Dendritic cell treated with granulocyte-macrophage colony-stimulating factor and Interleukin-4, amounts not matched to agents 40 ng/mL and 50 ng/mL, for 4 days (primary cell): ENCODE data around the gene CUL4A.

Experiments
- H3K27ac Mint-ChIP-seq: one replicate; pipeline ENCODE4 v1.8.0; 2022; ENCODE audit warnings: mild to moderate bottlenecking, mixed read lengths
- H3K27me3 Mint-ChIP-seq: one replicate; pipeline ENCODE4 v1.8.0; 2022; ENCODE audit warnings: mild to moderate bottlenecking, mixed read lengths
- H3K36me3 Mint-ChIP-seq: one replicate; pipeline ENCODE4 v1.8.0; 2022; ENCODE audit warnings: low read depth, mixed read lengths
- H3K4me1 Mint-ChIP-seq: one replicate; pipeline ENCODE4 v1.8.0; 2022; ENCODE audit warnings: low read depth, mixed read lengths
- H3K4me3 Mint-ChIP-seq: one replicate; pipeline ENCODE4 v1.8.0; 2022; ENCODE audit warnings: mild to moderate bottlenecking, moderate library complexity, mixed read lengths
- H3K9me3 Mint-ChIP-seq: one replicate; pipeline ENCODE4 v1.8.0; 2022; ENCODE audit warnings: mixed read lengths
- intact Hi-C: fragments of 100-400 bp; cut with micrococcal nuclease; formaldehyde crosslinking; loops from one replicate; pipeline ENCODE4 v1.15.0; 2022

Gene CUL4A

GRCh38 chr13:113283904-113284303 lies 74.5 kb downstream of the CUL4A start:
- Mint-ChIP-seq H3K27me3 (peaks cover 70% of the 10 kb centered on the region), H3K27ac (no peak overlapping the region), H3K36me3 (no peaks in the 10 kb centered on the region)

DNA sequence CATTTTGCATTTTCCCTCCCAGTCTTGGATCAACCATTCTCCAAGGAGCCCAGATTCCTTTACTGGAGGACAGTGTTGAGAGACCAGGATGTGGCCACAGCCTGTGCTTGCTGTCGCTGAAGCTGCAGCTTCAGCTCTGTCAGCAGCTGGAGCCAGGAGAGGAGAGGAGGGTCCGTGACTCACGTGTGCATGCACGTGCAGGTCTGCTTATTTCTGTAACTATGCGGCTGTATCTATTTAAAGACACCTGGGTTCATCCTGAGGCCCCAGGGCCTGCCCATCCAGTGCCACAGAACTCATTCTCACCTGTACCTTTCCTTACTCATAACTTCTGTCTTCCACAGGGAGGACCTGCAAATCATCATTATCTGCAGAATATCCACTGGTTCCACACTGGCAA lies 79.5 kb downstream of the CUL4A start:
- no peak overlapping the region for H3K4me3 Mint-ChIP-seq
- H3K36me3 Mint-ChIP-seq: no peaks in the 10 kb centered on the region
- H3K27ac Mint-ChIP-seq: no peak overlapping the region
- H3K4me1 Mint-ChIP-seq: peaks cover 27% of the 10 kb centered on the region
- intact Hi-C loops: no loop called here
- peaks cover 79% of the 10 kb centered on the region for H3K27me3 Mint-ChIP-seq
- peaks cover 9% of the 10 kb centered on the region for H3K9me3 Mint-ChIP-seq

More at GRCh38 chr13:113283904-113284303, 74.5 kb downstream of the CUL4A start:
- peaks cover 8% of the 10 kb centered on the region for H3K4me1 Mint-ChIP-seq
- H3K4me3 Mint-ChIP-seq: no peak overlapping the region
- intact Hi-C loops: loop anchor here (1.0 kb wide), 1 partner anchor 10 kb away; no protein-coding TSS in a partner anchor
- peaks cover 10% of the 10 kb centered on the region for H3K9me3 Mint-ChIP-seq

- no peak overlapping the region for H3K4me3 Mint-ChIP-seq
- H3K27me3 Mint-ChIP-seq: peaks cover 90% of the 10 kb centered on the region
- intact Hi-C loops: loop anchor here (10.0 kb wide), 1 partner anchor 136 kb away; the partner anchor contains the start of gene PROZ
- peaks cover 9% of the 10 kb centered on the region for H3K9me3 Mint-ChIP-seq
- H3K4me1 Mint-ChIP-seq: peaks cover 26% of the 10 kb centered on the region
- H3K36me3 Mint-ChIP-seq: no peaks in the 10 kb centered on the region
- no peak overlapping the region for H3K27ac Mint-ChIP-seq
These were observed 81.7 kb downstream of the CUL4A start for GRCh38 chr13:113291129-113291528.

DNA sequence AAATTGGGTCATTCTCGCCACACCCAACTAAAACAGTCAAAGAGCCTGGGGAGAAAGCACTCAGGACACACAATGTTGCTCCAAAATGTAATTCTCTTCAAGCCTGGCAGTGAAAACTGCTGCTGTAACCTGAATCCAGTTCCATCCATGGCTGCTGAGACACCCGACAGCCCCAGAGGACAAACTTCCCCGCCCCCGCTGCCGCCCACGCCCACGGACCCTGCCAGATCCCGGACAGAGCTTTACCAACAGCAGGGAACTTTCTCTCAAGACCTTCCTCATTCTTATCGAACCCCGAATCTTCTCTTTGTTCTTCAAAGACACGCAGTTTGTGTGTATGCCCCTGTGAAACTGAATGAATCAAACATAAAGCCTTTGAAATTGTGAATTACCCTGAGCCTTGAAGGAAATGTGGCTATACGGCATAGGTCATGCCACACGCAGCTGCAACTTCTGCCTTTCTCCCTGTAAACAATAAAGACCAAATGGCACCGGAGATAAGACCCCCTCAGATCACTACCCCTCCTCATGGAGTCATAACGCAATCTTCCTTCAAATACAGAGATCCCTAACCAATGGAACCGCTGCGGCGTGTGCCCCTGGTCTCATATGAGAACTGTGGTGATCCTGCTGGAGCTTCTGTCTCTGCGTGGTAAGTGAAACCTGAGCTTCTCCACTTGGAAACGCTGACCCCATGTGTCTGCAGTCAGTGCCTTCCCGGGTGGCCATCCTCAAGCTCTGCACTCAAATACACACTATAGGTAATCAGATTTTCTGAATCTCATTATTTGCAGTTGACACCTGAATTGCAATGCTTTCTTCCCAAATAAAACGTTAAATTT lies 82.8 kb downstream of the CUL4A start:
- Mint-ChIP-seq H3K27me3 (peaks cover 87% of the 10 kb centered on the region), H3K9me3 (peaks cover 9% of the 10 kb centered on the region), H3K27ac (peak overlapping the region; percentile 69), H3K4me1 (peaks cover 35% of the 10 kb centered on the region), H3K4me3 (peak overlapping the region; percentile 66), H3K36me3 (peaks cover 5% of the 10 kb centered on the region)
- intact Hi-C loops: loop anchor here (10.0 kb wide), 1 partner anchor 137 kb away; the partner anchor contains the start of gene PROZ

- intact Hi-C loops: loop anchor here (10.0 kb wide), 1 partner anchor 139 kb away; the partner anchor contains the start of gene PROZ
- H3K27me3 Mint-ChIP-seq: peaks cover 80% of the 10 kb centered on the region
- H3K36me3 Mint-ChIP-seq: peaks cover 14% of the 10 kb centered on the region
- H3K9me3 Mint-ChIP-seq: no peaks in the 10 kb centered on the region
- H3K27ac Mint-ChIP-seq: no peak overlapping the region
- peaks cover 49% of the 10 kb centered on the region for H3K4me1 Mint-ChIP-seq
- H3K4me3 Mint-ChIP-seq: no peak overlapping the region
These were observed 84.3 kb downstream of the CUL4A start for GRCh38 chr13:113293686-113294085.

GRCh38 chr13:113295776-113296175 lies 86.4 kb downstream of the CUL4A start:
- H3K36me3 Mint-ChIP-seq: peaks cover 21% of the 10 kb centered on the region
- H3K27ac Mint-ChIP-seq: no peak overlapping the region
- H3K4me1 Mint-ChIP-seq: peaks cover 63% of the 10 kb centered on the region
- intact Hi-C loops: loop anchor here (2.0 to 10.0 kb wide), 3 partner anchors 23 to 141 kb away; partner anchors contain the start of gene PROZ
- H3K4me3 Mint-ChIP-seq: no peak overlapping the region
- H3K9me3 Mint-ChIP-seq: no peaks in the 10 kb centered on the region
- peaks cover 60% of the 10 kb centered on the region for H3K27me3 Mint-ChIP-seq

- Mint-ChIP-seq H3K27ac (peak within 1 kb of the TSS; percentile 74), H3K36me3 (peaks cover 21% of the 10 kb centered on the region)
These were observed 87.5 kb downstream of the CUL4A start, which contains the start of gene LAMP1 for GRCh38 chr13:113296823-113297369. Gene LAMP1 (plus strand): TSS chr13:113297239. CDS start chr13:113297435, 196 bp downstream.

DNA sequence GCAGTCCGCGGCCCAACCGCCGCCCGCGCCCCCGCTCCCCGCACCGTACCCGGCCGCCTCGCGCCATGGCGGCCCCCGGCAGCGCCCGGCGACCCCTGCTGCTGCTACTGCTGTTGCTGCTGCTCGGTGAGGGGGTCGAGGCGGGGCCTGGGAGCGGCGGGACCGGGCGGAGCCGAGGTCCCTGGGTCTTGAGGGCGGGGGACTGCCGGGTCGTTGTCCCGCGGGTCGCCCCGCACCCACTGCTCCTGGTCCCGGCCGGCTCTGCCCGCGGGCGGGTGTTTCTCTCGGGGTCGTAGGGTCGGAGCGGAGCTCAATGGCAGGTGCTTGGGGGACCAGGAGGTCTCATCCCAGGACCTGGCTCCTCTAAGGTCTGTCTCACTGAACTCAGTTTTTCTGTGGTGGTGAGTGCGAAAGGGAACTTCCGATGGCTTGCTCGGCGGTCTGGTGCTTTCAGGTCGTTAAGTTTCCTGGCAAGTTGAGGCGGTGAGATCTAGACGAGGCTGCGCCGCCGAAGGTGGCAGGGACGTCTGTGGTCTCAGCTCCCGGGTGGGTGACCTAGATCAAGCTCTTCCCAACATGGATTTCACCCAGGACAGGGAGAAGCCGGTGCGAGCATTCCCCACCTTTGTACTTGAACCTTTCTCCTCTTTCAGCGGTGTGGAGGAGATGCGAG lies 88.1 kb downstream of the CUL4A start:
- peaks cover 50% of the 10 kb centered on the region for H3K4me1 Mint-ChIP-seq
- peak overlapping the region; percentile 74 for H3K27ac Mint-ChIP-seq
- H3K27me3 Mint-ChIP-seq: peaks cover 43% of the 10 kb centered on the region
- H3K9me3 Mint-ChIP-seq: no peaks in the 10 kb centered on the region
- peak overlapping the region; percentile 88 for H3K4me3 Mint-ChIP-seq
- H3K36me3 Mint-ChIP-seq: peaks cover 22% of the 10 kb centered on the region
- intact Hi-C loops: loop anchor here (2.0 to 10.0 kb wide), 3 partner anchors 25 to 143 kb away; partner anchors contain the start of gene PROZ

More at GRCh38 chr13:113296823-113297369, 87.5 kb downstream of the CUL4A start, which contains the start of gene LAMP1:
- Mint-ChIP-seq H3K4me1 (peaks cover 55% of the 10 kb centered on the region), H3K27me3 (peaks cover 49% of the 10 kb centered on the region), H3K4me3 (peak within 1 kb of the TSS; percentile 88), H3K9me3 (no peaks in the 10 kb centered on the region)
- intact Hi-C loops: loop anchor here (2.0 to 10.0 kb wide), 3 partner anchors 24 to 142 kb away; partner anchors contain the start of gene PROZ

DNA sequence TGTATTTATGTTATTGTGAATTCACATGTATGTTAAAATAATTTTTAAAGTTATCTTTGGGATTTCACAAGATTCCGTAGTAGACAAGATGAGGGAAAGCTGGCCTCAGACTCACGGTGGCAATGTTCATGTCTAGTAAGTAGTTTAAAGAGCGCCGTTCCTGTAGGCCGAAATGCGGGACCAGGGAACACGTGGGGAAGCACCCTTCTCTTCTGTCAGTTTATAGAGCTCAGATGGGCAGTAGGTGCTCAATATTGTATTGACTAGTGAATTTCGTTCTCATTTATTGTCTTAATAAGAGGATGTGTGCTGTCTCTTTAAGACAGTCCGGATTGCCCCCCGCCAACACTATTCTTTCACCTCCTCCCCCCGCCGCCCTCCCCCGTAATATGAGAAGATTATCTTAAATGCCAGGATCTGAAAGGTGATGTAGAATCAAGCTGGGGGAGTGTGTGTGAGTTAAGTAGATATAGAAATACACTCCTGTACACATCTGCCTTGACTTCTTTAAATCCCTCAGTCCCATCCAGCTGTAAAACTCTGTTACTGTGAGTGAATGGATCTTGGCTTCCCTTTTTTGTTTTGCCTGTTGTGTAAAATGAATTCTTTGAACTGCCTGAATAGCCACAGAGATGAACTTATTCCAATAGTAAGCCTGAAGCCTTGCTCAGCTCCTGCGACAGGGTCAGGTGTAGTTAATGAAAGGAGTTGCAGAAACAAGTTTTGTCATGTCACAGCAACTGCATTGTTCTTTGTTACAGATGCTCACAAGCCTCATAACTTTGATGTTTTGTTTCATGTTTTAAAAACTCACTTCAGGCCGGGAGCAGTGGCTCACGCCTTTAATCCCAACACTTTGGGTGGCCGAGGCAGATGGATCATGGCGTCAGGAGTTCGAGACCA lies 88.9 kb downstream of the CUL4A start:
- H3K9me3 Mint-ChIP-seq: no peaks in the 10 kb centered on the region
- H3K27me3 Mint-ChIP-seq: peaks cover 35% of the 10 kb centered on the region
- peak overlapping the region; percentile 74 for H3K27ac Mint-ChIP-seq
- H3K4me3 Mint-ChIP-seq: peak overlapping the region; percentile 88
- H3K4me1 Mint-ChIP-seq: peaks cover 53% of the 10 kb centered on the region
- H3K36me3 Mint-ChIP-seq: peaks cover 30% of the 10 kb centered on the region
- intact Hi-C loops: loop anchor here (5.0 to 10.0 kb wide), 2 partner anchors 41 to 143 kb away; partner anchors contain the start of gene PROZ

DNA sequence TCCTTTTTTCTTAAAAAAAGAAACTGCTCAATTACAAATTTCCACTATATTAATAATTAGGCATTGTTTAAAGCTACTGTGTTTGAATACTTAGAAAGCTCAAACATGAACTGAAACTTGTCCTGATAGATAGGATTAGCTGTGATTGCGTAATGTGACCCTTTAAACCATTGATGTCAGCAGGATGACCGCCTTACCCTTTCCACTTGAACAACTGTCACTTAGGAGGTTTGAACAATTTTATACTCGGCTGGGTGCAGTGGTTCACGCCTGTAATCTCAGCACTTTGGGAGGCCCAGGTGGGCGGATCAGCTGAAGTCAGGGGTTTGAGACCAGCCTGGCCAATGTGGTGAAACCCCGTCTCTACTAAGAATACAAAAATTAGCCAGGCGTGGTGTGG lies 90.5 kb downstream of the CUL4A start:
- H3K27me3 Mint-ChIP-seq: peaks cover 19% of the 10 kb centered on the region
- H3K4me3 Mint-ChIP-seq: peak overlapping the region; percentile 42
- intact Hi-C loops: loop anchor here (5.0 to 10.0 kb wide), 2 partner anchors 43 to 145 kb away; partner anchors contain the start of gene PROZ
- peaks cover 31% of the 10 kb centered on the region for H3K36me3 Mint-ChIP-seq
- H3K9me3 Mint-ChIP-seq: no peaks in the 10 kb centered on the region
- H3K27ac Mint-ChIP-seq: no peak overlapping the region
- H3K4me1 Mint-ChIP-seq: peaks cover 43% of the 10 kb centered on the region

GRCh38 chr13:113302986-113303385 lies 93.6 kb downstream of the CUL4A start:
- no peaks in the 10 kb centered on the region for H3K9me3 Mint-ChIP-seq
- no peak overlapping the region for H3K27ac Mint-ChIP-seq
- peaks cover 32% of the 10 kb centered on the region for H3K4me1 Mint-ChIP-seq
- intact Hi-C loops: no loop called here
- H3K36me3 Mint-ChIP-seq: peaks cover 33% of the 10 kb centered on the region
- H3K27me3 Mint-ChIP-seq: peaks cover 3% of the 10 kb centered on the region
- no peak overlapping the region for H3K4me3 Mint-ChIP-seq

GRCh38 chr13:113304121-113304520 lies 94.7 kb downstream of the CUL4A start:
- intact Hi-C loops: no loop called here
- Mint-ChIP-seq H3K27ac (no peak overlapping the region), H3K9me3 (no peaks in the 10 kb centered on the region), H3K36me3 (peaks cover 31% of the 10 kb centered on the region), H3K4me1 (peaks cover 20% of the 10 kb centered on the region), H3K27me3 (no peaks in the 10 kb centered on the region), H3K4me3 (no peak overlapping the region)

DNA sequence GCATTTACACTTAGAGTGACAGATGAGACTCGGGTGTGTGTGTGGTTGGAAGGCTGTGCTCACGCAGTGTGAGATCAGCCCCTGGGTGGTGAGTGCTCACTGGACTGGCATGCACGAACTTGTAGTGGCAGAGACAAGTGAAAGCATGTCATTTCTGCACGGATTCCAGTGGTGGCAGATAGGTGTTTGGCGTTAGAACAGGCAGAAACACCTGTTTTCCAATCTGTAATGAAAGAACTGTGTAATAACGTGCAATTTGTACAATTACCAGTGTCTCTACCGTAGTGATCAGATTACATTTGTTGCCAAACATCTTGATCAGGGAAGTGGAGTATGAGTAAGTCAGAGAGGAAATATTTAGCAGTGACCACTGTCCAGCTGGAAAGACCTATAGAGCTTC lies 95.8 kb downstream of the CUL4A start:
- no peak overlapping the region for H3K27ac Mint-ChIP-seq
- H3K4me3 Mint-ChIP-seq: no peak overlapping the region
- H3K27me3 Mint-ChIP-seq: no peaks in the 10 kb centered on the region
- H3K4me1 Mint-ChIP-seq: peaks cover 12% of the 10 kb centered on the region
- intact Hi-C loops: no loop called here
- peaks cover 38% of the 10 kb centered on the region for H3K36me3 Mint-ChIP-seq
- no peaks in the 10 kb centered on the region for H3K9me3 Mint-ChIP-seq
